Fibroblast of pulmonary artery (primary cell): ENCODE measurements around the gene NAE1.
A peak's percentile ranks its signal among the peaks of the same experiment; 100 is the strongest.
"Not testable (repeated sequence)": the region's sequence is repeated elsewhere in the genome, so short reads cannot be mapped to it uniquely, and the experiment has no call there.

Experiments used
- DNase-seq: peaks from one replicate; pipeline ENCODE4 v3.0.0-alpha.2; 2010; ENCODE audit warnings: low read depth
- H3K4me3 ChIP-seq: replicated peaks from 2 replicates; pipeline ENCODE4 v1.5.1; 2011; ENCODE audit warnings: low read depth, mild to moderate bottlenecking, control low read depth, low read length, moderate library complexity
- TF ChIP-seq, protein P1 (sequence below): IDR thresholded peaks from 2 replicates; pipeline ENCODE4 v1.5.1; 2011; ENCODE audit warnings: mild to moderate bottlenecking, control low read depth, low read length, inconsistent platforms; ENCODE audit errors: missing control alignments

NAE1 gene

DNA sequence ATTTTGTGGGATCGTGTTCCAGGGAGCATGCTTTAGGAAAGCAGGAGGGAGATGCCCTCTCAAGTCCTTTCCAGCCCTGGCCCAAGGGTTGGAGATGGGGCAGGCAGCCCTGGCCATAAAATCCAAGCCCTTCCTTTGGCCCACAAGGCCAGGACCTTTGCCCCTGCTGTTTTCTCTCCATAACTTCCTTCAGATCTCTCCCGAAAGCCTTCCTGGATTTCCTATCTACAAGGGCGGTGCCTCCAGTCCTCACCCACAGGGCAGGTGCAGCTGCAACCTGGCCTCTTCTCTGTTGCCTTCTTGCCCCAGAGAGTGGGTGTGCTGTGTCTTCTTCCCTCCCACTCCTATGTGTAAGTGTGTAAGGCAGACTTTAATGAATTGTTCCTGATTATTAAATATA, 41.1 kb upstream of the NAE1 start:
- H3K4me3 ChIP-seq = no peak overlapping the region
- DNase-seq = no peak
- TF ChIP-seq, protein P1, sequence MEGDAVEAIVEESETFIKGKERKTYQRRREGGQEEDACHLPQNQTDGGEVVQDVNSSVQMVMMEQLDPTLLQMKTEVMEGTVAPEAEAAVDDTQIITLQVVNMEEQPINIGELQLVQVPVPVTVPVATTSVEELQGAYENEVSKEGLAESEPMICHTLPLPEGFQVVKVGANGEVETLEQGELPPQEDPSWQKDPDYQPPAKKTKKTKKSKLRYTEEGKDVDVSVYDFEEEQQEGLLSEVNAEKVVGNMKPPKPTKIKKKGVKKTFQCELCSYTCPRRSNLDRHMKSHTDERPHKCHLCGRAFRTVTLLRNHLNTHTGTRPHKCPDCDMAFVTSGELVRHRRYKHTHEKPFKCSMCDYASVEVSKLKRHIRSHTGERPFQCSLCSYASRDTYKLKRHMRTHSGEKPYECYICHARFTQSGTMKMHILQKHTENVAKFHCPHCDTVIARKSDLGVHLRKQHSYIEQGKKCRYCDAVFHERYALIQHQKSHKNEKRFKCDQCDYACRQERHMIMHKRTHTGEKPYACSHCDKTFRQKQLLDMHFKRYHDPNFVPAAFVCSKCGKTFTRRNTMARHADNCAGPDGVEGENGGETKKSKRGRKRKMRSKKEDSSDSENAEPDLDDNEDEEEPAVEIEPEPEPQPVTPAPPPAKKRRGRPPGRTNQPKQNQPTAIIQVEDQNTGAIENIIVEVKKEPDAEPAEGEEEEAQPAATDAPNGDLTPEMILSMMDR = no peak

DNA sequence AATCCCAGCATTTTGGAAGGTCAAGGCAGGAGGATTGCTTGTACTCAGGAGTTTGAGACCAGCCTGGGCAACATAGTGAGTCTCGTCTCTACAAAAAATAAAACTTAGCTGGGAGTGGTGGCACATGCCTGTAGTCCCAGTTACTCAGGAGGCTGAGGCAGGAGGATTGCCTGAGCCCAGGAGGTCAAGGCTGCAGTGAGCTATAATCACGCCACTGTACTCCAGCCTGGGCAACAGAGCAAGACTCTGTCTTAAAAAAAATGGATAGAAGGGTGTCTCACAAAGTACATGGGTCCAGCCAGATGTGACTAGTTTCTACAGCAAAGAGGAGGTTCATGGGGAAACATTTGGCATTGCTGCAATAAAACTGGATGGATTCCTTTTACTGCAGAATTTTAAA, 40.6 kb upstream of the NAE1 start:
- DNase-seq, H3K4me3 ChIP-seq: not testable (repeated sequence)

DNA sequence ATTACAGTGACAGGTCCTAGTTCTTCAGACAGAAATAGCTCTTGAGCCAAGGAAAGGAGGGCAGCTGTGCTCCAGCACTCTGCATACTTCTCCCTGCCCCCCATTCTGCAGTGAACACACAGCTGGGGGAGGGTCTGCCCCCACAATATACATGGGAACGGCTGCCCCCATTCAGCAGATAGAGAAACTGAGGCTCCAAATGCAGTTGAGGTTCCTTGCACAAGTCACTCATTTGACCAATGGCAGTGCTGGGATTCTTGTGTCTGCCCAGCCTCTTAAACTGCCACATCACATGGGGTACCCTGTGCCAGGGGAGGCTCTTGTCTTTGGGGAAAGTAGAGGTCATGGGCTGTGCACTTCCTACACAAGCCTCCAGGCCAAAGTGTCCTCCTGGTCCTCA, 38.6 kb upstream of the NAE1 start:
- TF ChIP-seq, protein P1 = no peak
- no peak overlapping the region for H3K4me3 ChIP-seq
- no peak for DNase-seq

DNA sequence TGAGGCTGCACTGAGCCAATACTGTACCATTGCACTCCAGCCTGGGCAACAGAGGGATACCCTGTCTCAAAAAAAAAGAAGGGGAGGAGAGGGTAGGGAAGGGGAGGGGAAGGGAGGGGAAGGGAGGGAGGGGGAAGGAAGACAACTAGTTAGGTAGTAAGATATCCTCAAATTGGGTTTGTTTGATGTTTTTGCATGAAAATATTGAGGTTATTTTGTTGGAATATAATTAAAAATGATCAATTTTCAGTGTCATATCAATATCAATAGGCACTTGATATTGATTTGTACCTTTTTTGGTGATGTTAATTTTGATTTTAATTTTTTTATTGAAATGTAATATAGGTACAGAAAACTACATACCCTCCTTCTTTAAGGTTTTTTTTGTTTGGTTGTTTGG, 32.9 kb upstream of the NAE1 start:
- TF ChIP-seq, protein P1 = no peak
- DNase-seq = no peak
- H3K4me3 ChIP-seq = no peak overlapping the region

DNA sequence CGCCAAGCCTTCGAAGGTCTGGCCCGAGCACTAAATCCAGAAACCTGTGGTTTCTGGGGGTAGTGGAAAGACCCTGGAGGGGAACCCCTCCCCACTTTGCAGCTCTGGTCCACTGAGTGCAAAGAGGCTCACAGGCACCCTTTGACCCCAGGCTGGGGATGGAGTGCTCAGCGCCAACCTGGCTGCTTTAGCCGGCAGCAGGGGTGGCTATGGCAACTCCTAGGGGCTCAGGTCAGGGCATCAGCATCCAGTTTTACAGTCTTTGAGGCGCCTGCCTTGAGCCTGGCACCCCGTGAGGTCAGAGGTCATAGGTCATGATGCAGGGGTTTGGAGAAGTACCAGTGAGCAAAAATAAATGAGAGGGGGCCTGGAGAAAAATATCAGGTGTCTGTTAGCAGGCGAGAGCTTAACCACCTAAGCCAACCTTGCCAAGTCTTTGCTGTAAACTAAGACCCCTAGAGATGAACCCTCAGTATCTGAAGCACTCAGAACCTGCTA, 31.3 kb upstream of the NAE1 start:
- no peak overlapping the region for H3K4me3 ChIP-seq
- no peak for DNase-seq
- TF ChIP-seq, protein P1 = no peak

DNA sequence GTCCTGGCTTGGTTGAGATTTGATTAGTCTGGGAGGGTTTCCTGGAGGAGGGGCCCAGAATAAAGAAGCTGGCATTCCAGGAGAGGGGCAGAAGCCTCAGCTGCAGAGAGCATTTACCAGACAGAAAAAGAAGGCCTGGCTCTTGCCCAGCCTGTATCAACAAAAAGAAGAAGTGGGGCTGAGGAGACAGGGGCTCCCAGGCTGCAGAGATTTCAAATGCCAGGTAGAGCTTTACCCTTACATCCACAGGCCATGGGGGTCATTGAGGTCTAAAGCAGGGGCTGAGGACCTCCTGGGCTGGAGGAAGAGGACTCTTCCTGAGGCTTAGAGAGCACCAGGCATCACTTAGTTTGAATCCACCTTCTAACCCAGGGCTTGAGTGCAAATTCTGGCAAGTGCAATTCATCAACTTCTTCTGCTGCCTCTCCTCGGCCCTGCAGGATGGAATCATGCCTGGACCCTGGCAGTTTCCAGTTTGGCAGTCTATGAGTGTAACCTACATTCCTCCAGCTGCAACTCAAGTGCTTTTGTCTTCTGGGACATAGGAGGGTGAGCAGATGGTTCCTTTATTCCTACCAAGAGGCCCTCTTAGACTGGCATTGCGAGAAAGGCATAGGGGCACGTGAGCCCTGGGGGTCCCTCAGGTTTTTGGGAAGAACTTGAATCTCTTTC, 28.8 kb upstream of the NAE1 start:
- DNase-seq = no peak
- no peak overlapping the region for H3K4me3 ChIP-seq
- TF ChIP-seq, protein P1 = no peak

DNA sequence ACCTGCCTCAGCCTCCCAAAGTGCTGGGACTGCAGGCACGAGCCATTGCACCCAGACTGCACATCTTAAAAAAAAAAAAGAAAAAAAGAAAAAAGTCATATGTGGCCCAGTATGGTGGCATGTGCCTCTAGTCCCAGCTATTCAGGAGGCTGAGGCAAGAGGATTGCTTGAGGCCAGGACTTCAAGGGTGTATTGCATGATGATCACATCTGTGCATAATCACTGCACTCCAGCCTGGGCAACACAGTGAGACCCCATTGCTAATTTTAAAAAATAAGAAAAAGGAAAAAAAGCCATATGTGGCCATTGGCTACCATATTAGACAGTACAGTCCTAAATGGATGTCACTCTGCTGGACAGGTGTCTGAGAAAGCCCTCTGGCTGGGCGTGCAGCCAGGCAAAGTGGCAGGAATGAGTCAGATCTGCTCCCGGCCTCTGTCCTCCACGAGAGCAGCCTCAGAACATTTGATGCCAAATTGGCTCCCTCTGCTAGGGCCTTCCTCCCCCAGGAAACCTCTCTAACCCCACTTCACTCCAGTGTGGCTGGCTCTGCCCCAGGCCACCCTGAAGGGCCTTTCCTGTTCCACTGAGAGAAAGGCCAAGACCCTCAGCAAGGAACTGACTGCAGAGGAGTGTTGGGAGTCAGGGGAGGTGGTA, 28.1 kb upstream of the NAE1 start:
- H3K4me3 ChIP-seq = no peak overlapping the region
- TF ChIP-seq, protein P1 = no peak
- DNase-seq = peak; percentile 58
